Ectodermal cell (in vitro differentiated cells): ENCODE measurements around the gene TARBP1.

Experiments
- H3K27ac ChIP-seq: 2 replicates; pipeline ENCODE4 v1.7.0; 2013; ENCODE audit warnings: mild to moderate bottlenecking, low read depth, low read length; ENCODE audit not compliant: insufficient read depth, poor library complexity, severe bottlenecking
- H3K27me3 ChIP-seq: 2 replicates; pipeline ENCODE4 v1.7.0; 2013; ENCODE audit warnings: mild to moderate bottlenecking, low read length; ENCODE audit not compliant: insufficient read depth, control insufficient read depth, poor library complexity, severe bottlenecking
- H3K36me3 ChIP-seq: one replicate; pipeline ENCODE4 v1.7.0; 2013; ENCODE audit warnings: low read length; ENCODE audit not compliant: control insufficient read depth, insufficient read depth
- H3K4me1 ChIP-seq: one replicate; pipeline ENCODE4 v1.7.0; 2013; ENCODE audit warnings: low read length; ENCODE audit not compliant: control insufficient read depth, insufficient read depth
- H3K4me3 ChIP-seq: 2 replicates; pipeline ENCODE4 v1.7.0; 2013; ENCODE audit warnings: low read depth, low read length, control low read depth; ENCODE audit not compliant: insufficient read depth
- H3K9me3 ChIP-seq: 2 replicates; pipeline ENCODE4 v1.7.0; 2013; ENCODE audit warnings: mild to moderate bottlenecking, low read length, moderate library complexity; ENCODE audit not compliant: control insufficient read depth
- WGBS, 2 experiments: methylation state at CpG; one replicate each; pipeline ENCODE4 v1.1.7; 2013; ENCODE audit warnings: missing lambda C conversion rate in 2 of 2; 5-methylcytosine and 5-hydroxymethylcytosine counted together

Gene TARBP1

DNA sequence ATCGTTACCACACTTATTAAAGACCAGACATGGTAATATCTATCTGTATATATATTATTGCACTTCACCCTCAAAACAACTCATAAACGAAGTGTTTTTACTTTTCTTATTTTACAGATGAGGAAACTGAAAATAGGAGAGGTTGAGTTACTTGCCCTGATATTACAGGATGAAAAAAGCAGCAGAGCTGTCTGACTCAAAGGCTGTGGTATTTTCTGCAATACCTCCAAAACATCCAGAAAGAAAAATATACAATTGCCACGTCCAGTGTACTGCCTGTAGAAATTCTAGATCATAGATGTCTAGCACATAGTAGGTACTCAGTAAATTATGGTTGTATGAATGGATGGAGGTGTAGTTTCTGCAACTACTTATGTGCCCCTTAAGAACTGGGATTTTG lies 5.2 kb upstream of the TARBP1 start:
- Histone ChIP-seq H3K4me1 (peaks cover 4% of the 10 kb centered on the region), H3K4me3 (no peak overlapping the region), H3K27me3 (no peaks in the 10 kb centered on the region), H3K9me3 (no peaks in the 10 kb centered on the region), H3K27ac (no peak overlapping the region), H3K36me3 (no peaks in the 10 kb centered on the region)
- 73 to 100% methylated on average over 1 of the region's 3 CpGs for WGBS, 2 experiments

GRCh38 chr1:234481771-234482170 lies 2.8 kb upstream of the TARBP1 start:
- H3K4me1 ChIP-seq: no peaks in the 10 kb centered on the region
- H3K9me3 ChIP-seq: no peaks in the 10 kb centered on the region
- H3K27me3 ChIP-seq: no peaks in the 10 kb centered on the region
- no peak overlapping the region for H3K27ac ChIP-seq
- WGBS, 2 experiments: 91% methylated on average over 5 of the region's 5 CpGs
- H3K36me3 ChIP-seq: no peaks in the 10 kb centered on the region
- no peak overlapping the region for H3K4me3 ChIP-seq

DNA sequence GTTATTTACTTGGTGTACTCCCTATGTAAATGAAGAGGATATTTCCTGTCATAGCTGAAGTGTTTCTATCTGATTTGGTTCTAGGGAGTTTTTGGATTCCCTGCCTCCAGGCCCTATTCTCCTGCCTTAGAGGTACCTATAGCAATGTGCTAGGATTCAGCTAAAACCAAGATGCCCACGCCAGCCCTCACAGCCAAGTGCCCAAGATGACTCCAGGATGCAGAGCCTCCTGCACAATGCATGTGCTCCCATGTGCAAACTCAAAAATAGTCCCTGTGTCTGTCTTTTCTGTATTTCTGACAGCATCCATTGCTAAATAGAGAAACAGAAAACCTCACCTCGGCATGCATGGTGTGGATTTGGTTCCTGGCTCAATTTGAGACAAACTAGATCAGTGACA lies 887 bp upstream of the TARBP1 start:
- H3K4me1 ChIP-seq: peaks cover 9% of the 10 kb centered on the region
- WGBS, 2 experiments: 88 to 93% methylated on average over 2 of the region's 2 CpGs
- H3K9me3 ChIP-seq: no peaks in the 10 kb centered on the region
- no peak overlapping the region for H3K27ac ChIP-seq
- no peaks in the 10 kb centered on the region for H3K36me3 ChIP-seq
- H3K27me3 ChIP-seq: no peaks in the 10 kb centered on the region
- H3K4me3 ChIP-seq: no peak overlapping the region

GRCh38 chr1:234479310-234479559 lies 256 bp upstream of the TARBP1 start:
- H3K9me3 ChIP-seq: no peaks in the 10 kb centered on the region
- H3K4me3 ChIP-seq: peak overlapping the region; percentile 65
- peaks cover 9% of the 10 kb centered on the region for H3K4me1 ChIP-seq
- no peaks in the 10 kb centered on the region for H3K27me3 ChIP-seq
- no peak overlapping the region for H3K27ac ChIP-seq
- 33 to 39% methylated on average over 5 of the region's 5 CpGs for WGBS, 2 experiments
- no peaks in the 10 kb centered on the region for H3K36me3 ChIP-seq

DNA sequence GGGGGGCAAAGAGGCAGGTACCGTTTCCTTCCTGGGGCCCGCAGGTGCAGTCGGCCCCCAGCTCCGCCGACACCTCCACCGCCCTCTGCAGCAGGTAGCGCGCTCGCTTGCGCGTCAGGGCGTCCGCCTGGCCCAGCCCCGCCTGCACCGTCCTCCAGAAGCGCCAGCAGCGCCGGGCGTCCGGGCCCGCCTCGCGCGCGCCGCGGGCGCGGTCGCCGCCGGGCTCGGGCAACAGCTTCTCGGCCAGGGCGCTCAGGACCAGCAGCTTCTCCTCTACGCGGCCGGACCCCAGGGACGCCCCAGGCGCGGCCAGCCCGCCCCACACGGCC lies 863 bp downstream of the TARBP1 start:
- Histone ChIP-seq H3K4me3 (peak overlapping the region; percentile 65), H3K27me3 (no peaks in the 10 kb centered on the region), H3K9me3 (no peaks in the 10 kb centered on the region), H3K4me1 (peaks cover 9% of the 10 kb centered on the region), H3K36me3 (no peaks in the 10 kb centered on the region), H3K27ac (peak overlapping the region; percentile 45)
- WGBS, 2 experiments: 0% methylated on average over 43 of the region's 43 CpGs

- Histone ChIP-seq H3K4me1 (peaks cover 9% of the 10 kb centered on the region), H3K4me3 (peak overlapping the region; percentile 65), H3K9me3 (no peaks in the 10 kb centered on the region), H3K27me3 (no peaks in the 10 kb centered on the region), H3K27ac (no peak overlapping the region), H3K36me3 (no peaks in the 10 kb centered on the region)
- WGBS, 2 experiments: 32 to 35% methylated on average over 15 of the region's 15 CpGs
These were observed 1.4 kb downstream of the TARBP1 start for GRCh38 chr1:234477386-234478151.

DNA sequence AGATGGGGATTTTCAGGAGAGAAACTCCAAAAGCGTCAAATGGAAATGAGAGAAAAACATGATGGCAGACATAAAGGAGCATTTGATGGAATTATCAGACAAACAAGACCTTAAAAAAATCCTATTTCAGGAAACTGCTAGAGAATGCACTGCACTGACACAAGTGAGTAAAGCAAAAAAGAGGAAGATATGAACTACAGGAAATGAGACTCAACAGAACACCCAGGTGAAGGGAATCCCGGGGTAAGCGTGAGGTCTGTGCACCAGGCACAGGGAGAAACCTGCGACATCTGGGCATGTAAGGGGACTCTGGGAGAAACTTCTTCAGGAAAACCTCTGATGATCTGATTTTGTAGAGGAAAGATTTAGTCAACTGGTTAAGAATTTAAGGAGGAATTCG lies 2.8 kb downstream of the TARBP1 start:
- Histone ChIP-seq H3K4me1 (peaks cover 9% of the 10 kb centered on the region), H3K27ac (no peak overlapping the region), H3K27me3 (no peaks in the 10 kb centered on the region), H3K9me3 (no peaks in the 10 kb centered on the region), H3K36me3 (no peaks in the 10 kb centered on the region), H3K4me3 (no peak overlapping the region)
- 70 to 74% methylated on average over 5 of the region's 5 CpGs for WGBS, 2 experiments

DNA sequence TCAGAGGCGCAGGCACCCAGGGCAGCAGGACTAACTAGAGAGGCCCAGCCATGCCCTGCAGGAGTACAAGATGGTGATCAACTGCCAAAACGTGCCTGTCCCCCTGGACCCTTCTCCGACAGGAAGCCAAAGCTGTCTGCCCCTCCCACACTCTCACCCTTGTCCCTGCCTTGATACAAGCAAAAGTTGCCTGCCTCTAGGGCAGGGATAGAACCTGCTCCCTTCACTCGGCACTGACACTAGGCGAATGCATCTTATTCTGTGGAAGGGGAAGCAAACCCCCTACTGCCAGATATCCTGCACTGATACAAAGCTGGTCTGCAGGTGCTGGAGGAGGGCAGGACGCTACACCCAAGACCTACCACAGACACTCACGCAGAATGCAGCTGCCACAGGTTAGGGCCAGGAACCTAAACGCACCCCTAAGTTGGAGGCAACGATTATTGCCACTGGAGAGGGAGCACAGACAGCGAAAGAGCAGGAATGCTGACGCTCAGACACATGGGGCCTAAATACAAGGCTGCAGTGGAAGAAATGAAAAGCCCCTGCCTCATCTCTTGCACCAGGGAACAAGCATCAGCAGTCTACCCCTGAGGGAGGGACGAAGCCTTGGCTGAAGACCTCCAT lies 3.7 kb downstream of the TARBP1 start:
- H3K27me3 ChIP-seq: no peaks in the 10 kb centered on the region
- no peaks in the 10 kb centered on the region for H3K9me3 ChIP-seq
- no peak overlapping the region for H3K4me3 ChIP-seq
- WGBS, 2 experiments: 61 to 63% methylated on average over 12 of the region's 12 CpGs
- peaks cover 9% of the 10 kb centered on the region for H3K4me1 ChIP-seq
- no peak overlapping the region for H3K27ac ChIP-seq
- H3K36me3 ChIP-seq: no peaks in the 10 kb centered on the region

- no peaks in the 10 kb centered on the region for H3K27me3 ChIP-seq
These were observed 4.6 kb downstream of the TARBP1 start for GRCh38 chr1:234474375-234474774.

GRCh38 chr1:234473118-234473517 lies 5.9 kb downstream of the TARBP1 start:
- H3K4me1 ChIP-seq: peaks cover 9% of the 10 kb centered on the region
- no peaks in the 10 kb centered on the region for H3K27me3 ChIP-seq
- WGBS, 2 experiments: 89 to 95% methylated on average over 3 of the region's 3 CpGs
- no peaks in the 10 kb centered on the region for H3K36me3 ChIP-seq
- H3K27ac ChIP-seq: no peak overlapping the region
- no peaks in the 10 kb centered on the region for H3K9me3 ChIP-seq
- no peak overlapping the region for H3K4me3 ChIP-seq

More at GRCh38 chr1:234474375-234474774, 4.6 kb downstream of the TARBP1 start:
- H3K27ac ChIP-seq: no peak overlapping the region
- WGBS, 2 experiments: 91 to 96% methylated on average over 1 to 2 of the region's 2 CpGs
- peaks cover 9% of the 10 kb centered on the region for H3K4me1 ChIP-seq
- H3K4me3 ChIP-seq: no peak overlapping the region
- H3K9me3 ChIP-seq: no peaks in the 10 kb centered on the region
- no peaks in the 10 kb centered on the region for H3K36me3 ChIP-seq
